GM18498 (cell line): ENCODE results near the gene IFI27L2.

Experiments used
- ATAC-seq: cut with Tn5 transposase; IDR thresholded peaks from one replicate; pipeline ENCODE4 v1.9.1; 2021; ENCODE audit warnings: mild to moderate bottlenecking, moderate library complexity; ENCODE audit not compliant: unreplicated experiment

Gene IFI27L2

GRCh38 chr14:94103554-94104150 is 25.8 kb downstream of the IFI27L2 start:
- no peak for ATAC-seq

- no peak for ATAC-seq
These were observed 26.5 kb downstream of the IFI27L2 start for GRCh38 chr14:94102768-94103482.

GRCh38 chr14:94101748-94102147 is 27.7 kb downstream of the IFI27L2 start:
- ATAC-seq = no peak

GRCh38 chr14:94100847-94101246 is 28.6 kb downstream of the IFI27L2 start:
- no peak for ATAC-seq

- no peak for ATAC-seq
These were observed 30.4 kb downstream of the IFI27L2 start for GRCh38 chr14:94099006-94099405.

- no peak for ATAC-seq
These were observed 30.9 kb downstream of the IFI27L2 start for GRCh38 chr14:94098326-94098992.

GRCh38 chr14:94097091-94097490 is 32.3 kb downstream of the IFI27L2 start:
- no peak for ATAC-seq

GRCh38 chr14:94093418-94093817 is 36.0 kb downstream of the IFI27L2 start:
- no peak for ATAC-seq

- no peak for ATAC-seq
These were observed 39.9 kb downstream of the IFI27L2 start for GRCh38 chr14:94089479-94089878.

- ATAC-seq = no peak
These were observed 40.9 kb downstream of the IFI27L2 start for GRCh38 chr14:94088516-94088915.

GRCh38 chr14:94087891-94088290 is 41.5 kb downstream of the IFI27L2 start:
- no peak for ATAC-seq

GRCh38 chr14:94081386-94081820 is 48.0 kb downstream of the IFI27L2 start:
- ATAC-seq = peak; percentile 31

GRCh38 chr14:94080621-94081385 is 48.6 kb downstream of the IFI27L2 start, which contains the start of the genes DDX24 and IFI27L1:
Gene DDX24, minus strand, starts transcription at chr14:94081202. Its CDS starts 1,460 bp downstream, at chr14:94079742.
Gene IFI27L1, plus strand, starts transcription at chr14:94081310. Its CDS starts 15,628 bp downstream, at chr14:94096938.
- peak; percentile 99 for ATAC-seq

- ATAC-seq = no peak
These were observed 49.3 kb downstream of the IFI27L2 start for GRCh38 chr14:94079891-94080620.

GRCh38 chr14:94077823-94078222 is 51.6 kb downstream of the IFI27L2 start:
- no peak for ATAC-seq
